Neutrophil (primary cell): ENCODE results near the gene TOR3A.

Source experiments
- H3K27ac ChIP-seq: fragments of 200-600 bp; sonication (generic); 2 replicates; pipeline ENCODE4 v1.5.1; 2016; ENCODE audit warnings: mild to moderate bottlenecking, moderate library complexity
- H3K27me3 ChIP-seq: fragments of 200-600 bp; sonication (generic); 2 replicates; pipeline ENCODE4 v1.6.0; 2016; ENCODE audit warnings: mild to moderate bottlenecking
- H3K36me3 ChIP-seq: fragments of 200-600 bp; sonication (generic); 2 replicates; pipeline ENCODE4 v1.5.1; 2017
- H3K4me1 ChIP-seq, 2 experiments: fragments of 200-600 bp in 1 of 2; sonication (generic) in 1 of 2; 1 replicate in 1 of 2; 2 replicates in 1 of 2; pipeline versions ENCODE4 v1.5.1 to v1.6.1; 2013 to 2016; ENCODE audit warnings: low read depth in 1 of 2, low read length in 1 of 2, mild to moderate bottlenecking in 1 of 2, moderate library complexity in 1 of 2; ENCODE audit not compliant: control insufficient read depth in 1 of 2, insufficient read depth in 1 of 2
- H3K4me3 ChIP-seq, 2 experiments: fragments of 200-600 bp in 1 of 2; sonication (generic) in 1 of 2; 1 replicate in 1 of 2; 2 replicates in 1 of 2; pipeline ENCODE4 v1.5.1; 2013 to 2016; ENCODE audit warnings: low read depth in 1 of 2, low read length in 1 of 2, mild to moderate bottlenecking in 1 of 2, moderate library complexity in 1 of 2
- H3K9me3 ChIP-seq: fragments of 200-600 bp; sonication (generic); 2 replicates; pipeline ENCODE4 v1.5.1; 2016
- TF ChIP-seq, protein P1 (sequence below): fragments of 200-600 bp; sonication (generic); IDR thresholded peaks from 2 replicates; pipeline ENCODE4 v1.5.1; 2016; ENCODE audit warnings: antibody characterized with exemption

TOR3A gene

GRCh38 chr1:179141592-179142251 lies 59.9 kb downstream of the TOR3A start:
- TF ChIP-seq, protein P1, sequence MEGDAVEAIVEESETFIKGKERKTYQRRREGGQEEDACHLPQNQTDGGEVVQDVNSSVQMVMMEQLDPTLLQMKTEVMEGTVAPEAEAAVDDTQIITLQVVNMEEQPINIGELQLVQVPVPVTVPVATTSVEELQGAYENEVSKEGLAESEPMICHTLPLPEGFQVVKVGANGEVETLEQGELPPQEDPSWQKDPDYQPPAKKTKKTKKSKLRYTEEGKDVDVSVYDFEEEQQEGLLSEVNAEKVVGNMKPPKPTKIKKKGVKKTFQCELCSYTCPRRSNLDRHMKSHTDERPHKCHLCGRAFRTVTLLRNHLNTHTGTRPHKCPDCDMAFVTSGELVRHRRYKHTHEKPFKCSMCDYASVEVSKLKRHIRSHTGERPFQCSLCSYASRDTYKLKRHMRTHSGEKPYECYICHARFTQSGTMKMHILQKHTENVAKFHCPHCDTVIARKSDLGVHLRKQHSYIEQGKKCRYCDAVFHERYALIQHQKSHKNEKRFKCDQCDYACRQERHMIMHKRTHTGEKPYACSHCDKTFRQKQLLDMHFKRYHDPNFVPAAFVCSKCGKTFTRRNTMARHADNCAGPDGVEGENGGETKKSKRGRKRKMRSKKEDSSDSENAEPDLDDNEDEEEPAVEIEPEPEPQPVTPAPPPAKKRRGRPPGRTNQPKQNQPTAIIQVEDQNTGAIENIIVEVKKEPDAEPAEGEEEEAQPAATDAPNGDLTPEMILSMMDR = no peak
- H3K27ac ChIP-seq = peak overlapping the region; percentile 23
- no peak overlapping the region for H3K4me3 ChIP-seq
- peaks cover 3 to 12% of the 10 kb centered on the region in 2 experiments for H3K4me1 ChIP-seq
- H3K36me3 ChIP-seq = no peaks in the 10 kb centered on the region
- H3K9me3 ChIP-seq = no peaks in the 10 kb centered on the region
- H3K27me3 ChIP-seq = no peaks in the 10 kb centered on the region

DNA sequence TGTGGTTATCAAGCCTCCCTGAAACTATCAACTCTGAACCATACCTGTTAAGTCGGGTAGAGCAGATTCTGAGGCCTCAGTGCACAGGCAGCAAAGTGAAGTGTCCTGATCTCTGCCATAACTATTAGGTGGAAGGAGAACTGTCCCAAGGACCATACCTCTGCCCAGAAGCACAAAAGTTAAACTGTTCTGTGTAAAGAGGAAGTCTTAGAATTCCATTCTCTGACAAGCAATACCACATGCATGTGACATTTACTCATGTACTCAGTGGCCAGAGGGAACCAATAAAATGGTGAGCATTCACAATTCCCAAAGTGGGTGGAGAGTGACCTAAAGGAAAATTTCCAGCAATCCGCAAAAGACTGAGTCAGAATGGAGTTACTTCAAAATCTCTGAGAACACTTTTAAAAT lies 61.0 kb downstream of the TOR3A start:
- Histone ChIP-seq H3K4me1 (peaks cover 3 to 7% of the 10 kb centered on the region in 2 experiments), H3K4me3 (no peak overlapping the region), H3K27me3 (no peaks in the 10 kb centered on the region), H3K27ac (no peak overlapping the region), H3K9me3 (no peaks in the 10 kb centered on the region), H3K36me3 (no peaks in the 10 kb centered on the region)
- TF ChIP-seq, protein P1 = no peak

- Histone ChIP-seq H3K27ac (no peak overlapping the region), H3K36me3 (no peaks in the 10 kb centered on the region), H3K4me1 (peaks cover 3 to 7% of the 10 kb centered on the region in 2 experiments), H3K9me3 (no peaks in the 10 kb centered on the region), H3K4me3 (no peak overlapping the region), H3K27me3 (no peaks in the 10 kb centered on the region)
- TF ChIP-seq, protein P1 = no peak
These were observed 61.5 kb downstream of the TOR3A start for GRCh38 chr1:179143322-179143721.

DNA sequence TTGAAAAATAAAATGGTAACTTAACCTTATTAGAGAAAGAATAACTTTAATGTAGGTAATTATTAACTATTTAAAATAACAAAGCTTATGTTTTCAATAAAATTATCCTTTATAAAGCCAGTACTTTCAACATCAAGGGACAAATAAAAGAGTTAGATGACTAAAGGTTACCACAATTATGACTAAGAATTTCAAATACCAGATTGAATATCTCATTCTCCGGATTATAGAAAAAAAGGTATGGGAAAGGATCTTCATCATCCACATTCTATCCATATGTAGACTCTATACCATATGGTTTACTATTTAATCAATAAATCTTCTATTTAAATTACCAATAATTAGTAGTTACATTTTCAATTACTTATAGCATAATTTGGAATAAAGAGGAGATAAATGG lies 62.8 kb downstream of the TOR3A start:
- H3K9me3 ChIP-seq = no peaks in the 10 kb centered on the region
- H3K36me3 ChIP-seq = no peaks in the 10 kb centered on the region
- no peaks in the 10 kb centered on the region for H3K27me3 ChIP-seq
- TF ChIP-seq, protein P1 = no peak
- H3K27ac ChIP-seq = no peak overlapping the region
- no peak overlapping the region for H3K4me3 ChIP-seq
- H3K4me1 ChIP-seq = peaks cover 3 to 7% of the 10 kb centered on the region in 2 experiments

GRCh38 chr1:179145521-179145920 lies 63.7 kb downstream of the TOR3A start:
- no peak overlapping the region for H3K4me3 ChIP-seq
- H3K36me3 ChIP-seq = no peaks in the 10 kb centered on the region
- TF ChIP-seq, protein P1 = no peak
- no peaks in the 10 kb centered on the region for H3K9me3 ChIP-seq
- no peaks in the 10 kb centered on the region for H3K27me3 ChIP-seq
- peaks cover 3 to 7% of the 10 kb centered on the region in 2 experiments for H3K4me1 ChIP-seq
- H3K27ac ChIP-seq = no peak overlapping the region
